ENCODE data around the gene SV2C.

The SV2C gene

GRCh38 chr5:76046741-76047140 lies 36.4 kb upstream of the SV2C start:
- DNase-seq: no peak
- Histone ChIP-seq H3K36me3 (no peaks in the 10 kb centered on the region), H3K4me3 (no peak overlapping the region), H3K4me1 (no peaks in the 10 kb centered on the region), H3K27ac (no peak overlapping the region), H3K27me3 (no peaks in the 10 kb centered on the region), H3K9me3 (no peaks in the 10 kb centered on the region)
- intact Hi-C loops (cut with DNase I; ENCODE audit: low total_unique reads): no loop called here
- no peak for TF ChIP-seq CTCF (IDR thresholded peaks at IDR 0.05)

- Histone ChIP-seq H3K27me3 (no peaks in the 10 kb centered on the region), H3K9me3 (no peaks in the 10 kb centered on the region), H3K4me1 (no peaks in the 10 kb centered on the region), H3K4me3 (no peak overlapping the region), H3K27ac (no peak overlapping the region), H3K36me3 (no peaks in the 10 kb centered on the region)
- no peak for TF ChIP-seq CTCF (IDR thresholded peaks at IDR 0.05)
- DNase-seq: no peak
- intact Hi-C loops (cut with DNase I; ENCODE audit: low total_unique reads): no loop called here
These were observed 33.0 kb upstream of the SV2C start for GRCh38 chr5:76050134-76050533.

- Histone ChIP-seq H3K4me3 (no peak overlapping the region), H3K27ac (no peak overlapping the region), H3K27me3 (no peaks in the 10 kb centered on the region), H3K36me3 (no peaks in the 10 kb centered on the region), H3K9me3 (no peaks in the 10 kb centered on the region), H3K4me1 (no peaks in the 10 kb centered on the region)
- intact Hi-C loops (cut with DNase I; ENCODE audit: low total_unique reads): no loop called here
- no peak for DNase-seq
- no peak for TF ChIP-seq CTCF (IDR thresholded peaks at IDR 0.05)
These were observed 20.6 kb upstream of the SV2C start for GRCh38 chr5:76062502-76063041.

GRCh38 chr5:76065258-76065657 lies 17.9 kb upstream of the SV2C start:
- no peaks in the 10 kb centered on the region for H3K36me3 ChIP-seq
- intact Hi-C loops (cut with DNase I; ENCODE audit: low total_unique reads): no loop called here
- no peaks in the 10 kb centered on the region for H3K9me3 ChIP-seq
- no peaks in the 10 kb centered on the region for H3K4me1 ChIP-seq
- H3K4me3 ChIP-seq: no peak overlapping the region
- no peak for TF ChIP-seq CTCF (IDR thresholded peaks at IDR 0.05)
- no peak overlapping the region for H3K27ac ChIP-seq
- no peak for DNase-seq
- H3K27me3 ChIP-seq: no peaks in the 10 kb centered on the region

- no peak for TF ChIP-seq CTCF (IDR thresholded peaks at IDR 0.05)
These were observed 14.0 kb upstream of the SV2C start for GRCh38 chr5:76069061-76069735.

More at GRCh38 chr5:76069061-76069735, 14.0 kb upstream of the SV2C start:
- Histone ChIP-seq H3K36me3 (no peaks in the 10 kb centered on the region), H3K9me3 (no peaks in the 10 kb centered on the region), H3K27me3 (no peaks in the 10 kb centered on the region), H3K4me1 (no peaks in the 10 kb centered on the region), H3K27ac (no peak overlapping the region), H3K4me3 (no peak overlapping the region)
- intact Hi-C loops (cut with DNase I; ENCODE audit: low total_unique reads): no loop called here
- DNase-seq: no peak
